ENCODE measurements around the gene CAMK2A.
"Not testable (repeated sequence)": the region's sequence is repeated elsewhere in the genome, so short reads cannot be mapped to it uniquely, and the experiment has no call there.

CAMK2A gene

GRCh38 chr5:150234576-150235499 lies 54.7 kb downstream of the CAMK2A start:
- DNase-seq: no peak

- DNase-seq: not testable (repeated sequence)
These were observed 55.9 kb downstream of the CAMK2A start for GRCh38 chr5:150233706-150234105.

GRCh38 chr5:150230842-150231241 lies 58.7 kb downstream of the CAMK2A start:
- DNase-seq: no peak

GRCh38 chr5:150229571-150229970 lies 60.0 kb downstream of the CAMK2A start:
- DNase-seq: no peak

- DNase-seq: no peak
These were observed 61.8 kb downstream of the CAMK2A start for GRCh38 chr5:150227606-150228273.

GRCh38 chr5:150227036-150227435 lies 62.5 kb downstream of the CAMK2A start:
- DNase-seq: no peak

GRCh38 chr5:150224483-150225027 lies 65.0 kb downstream of the CAMK2A start:
- DNase-seq: no peak

- no peak for DNase-seq
These were observed 66.1 kb downstream of the CAMK2A start for GRCh38 chr5:150223474-150223873.

GRCh38 chr5:150222906-150223305 lies 66.7 kb downstream of the CAMK2A start:
- DNase-seq: no peak

GRCh38 chr5:150221471-150221870 lies 68.1 kb downstream of the CAMK2A start:
- no peak for DNase-seq

- no peak for DNase-seq
These were observed 69.7 kb downstream of the CAMK2A start for GRCh38 chr5:150219861-150220260.

GRCh38 chr5:150219142-150219541 lies 70.4 kb downstream of the CAMK2A start:
- no peak for DNase-seq

- no peak for DNase-seq
These were observed 70.9 kb downstream of the CAMK2A start for GRCh38 chr5:150218693-150219035.

- DNase-seq: peak; percentile 63
These were observed 71.5 kb downstream of the CAMK2A start for GRCh38 chr5:150217873-150218692.

- DNase-seq: no peak
These were observed 72.5 kb downstream of the CAMK2A start for GRCh38 chr5:150217038-150217437.

GRCh38 chr5:150215979-150216944 lies 73.3 kb downstream of the CAMK2A start:
- no peak for DNase-seq

- DNase-seq: no peak
These were observed 75.3 kb downstream of the CAMK2A start for GRCh38 chr5:150214289-150214688.

GRCh38 chr5:150213530-150213929 lies 76.0 kb downstream of the CAMK2A start:
- DNase-seq: no peak

- DNase-seq: no peak
These were observed 78.2 kb downstream of the CAMK2A start for GRCh38 chr5:150211156-150212030.

- DNase-seq: no peak
These were observed 78.9 kb downstream of the CAMK2A start for GRCh38 chr5:150210644-150211043.

All from stimulated activated naive CD4-positive, alpha-beta T cell treated with Interleukin-2 at 50 U/mL for 16 hours (primary cell).